ENCODE results near the gene ARRDC1.
A peak's percentile ranks its signal among the peaks of the same experiment; 100 is the strongest.
"Not testable (repeated sequence)": the region's sequence is repeated elsewhere in the genome, so short reads cannot be mapped to it uniquely, and the experiment has no call there.

The ARRDC1 gene, protein sequence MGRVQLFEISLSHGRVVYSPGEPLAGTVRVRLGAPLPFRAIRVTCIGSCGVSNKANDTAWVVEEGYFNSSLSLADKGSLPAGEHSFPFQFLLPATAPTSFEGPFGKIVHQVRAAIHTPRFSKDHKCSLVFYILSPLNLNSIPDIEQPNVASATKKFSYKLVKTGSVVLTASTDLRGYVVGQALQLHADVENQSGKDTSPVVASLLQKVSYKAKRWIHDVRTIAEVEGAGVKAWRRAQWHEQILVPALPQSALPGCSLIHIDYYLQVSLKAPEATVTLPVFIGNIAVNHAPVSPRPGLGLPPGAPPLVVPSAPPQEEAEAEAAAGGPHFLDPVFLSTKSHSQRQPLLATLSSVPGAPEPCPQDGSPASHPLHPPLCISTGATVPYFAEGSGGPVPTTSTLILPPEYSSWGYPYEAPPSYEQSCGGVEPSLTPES

GRCh38 chr9:137605121-137606004 is at the start of gene ARRDC1:
ARRDC1 (plus strand) TSS chr9:137605686; CDS start chr9:137605718, 32 bp downstream.
- peak within 1 kb of the TSS; percentile 100 for H3K27ac ChIP-seq
- no peak for TF ChIP-seq ZFX (IDR thresholded peaks at IDR 0.05; ENCODE audit: borderline replicate concordance)
- TF ChIP-seq, protein P1, sequence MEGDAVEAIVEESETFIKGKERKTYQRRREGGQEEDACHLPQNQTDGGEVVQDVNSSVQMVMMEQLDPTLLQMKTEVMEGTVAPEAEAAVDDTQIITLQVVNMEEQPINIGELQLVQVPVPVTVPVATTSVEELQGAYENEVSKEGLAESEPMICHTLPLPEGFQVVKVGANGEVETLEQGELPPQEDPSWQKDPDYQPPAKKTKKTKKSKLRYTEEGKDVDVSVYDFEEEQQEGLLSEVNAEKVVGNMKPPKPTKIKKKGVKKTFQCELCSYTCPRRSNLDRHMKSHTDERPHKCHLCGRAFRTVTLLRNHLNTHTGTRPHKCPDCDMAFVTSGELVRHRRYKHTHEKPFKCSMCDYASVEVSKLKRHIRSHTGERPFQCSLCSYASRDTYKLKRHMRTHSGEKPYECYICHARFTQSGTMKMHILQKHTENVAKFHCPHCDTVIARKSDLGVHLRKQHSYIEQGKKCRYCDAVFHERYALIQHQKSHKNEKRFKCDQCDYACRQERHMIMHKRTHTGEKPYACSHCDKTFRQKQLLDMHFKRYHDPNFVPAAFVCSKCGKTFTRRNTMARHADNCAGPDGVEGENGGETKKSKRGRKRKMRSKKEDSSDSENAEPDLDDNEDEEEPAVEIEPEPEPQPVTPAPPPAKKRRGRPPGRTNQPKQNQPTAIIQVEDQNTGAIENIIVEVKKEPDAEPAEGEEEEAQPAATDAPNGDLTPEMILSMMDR (IDR thresholded peaks at IDR 0.05) = no peak

DNA sequence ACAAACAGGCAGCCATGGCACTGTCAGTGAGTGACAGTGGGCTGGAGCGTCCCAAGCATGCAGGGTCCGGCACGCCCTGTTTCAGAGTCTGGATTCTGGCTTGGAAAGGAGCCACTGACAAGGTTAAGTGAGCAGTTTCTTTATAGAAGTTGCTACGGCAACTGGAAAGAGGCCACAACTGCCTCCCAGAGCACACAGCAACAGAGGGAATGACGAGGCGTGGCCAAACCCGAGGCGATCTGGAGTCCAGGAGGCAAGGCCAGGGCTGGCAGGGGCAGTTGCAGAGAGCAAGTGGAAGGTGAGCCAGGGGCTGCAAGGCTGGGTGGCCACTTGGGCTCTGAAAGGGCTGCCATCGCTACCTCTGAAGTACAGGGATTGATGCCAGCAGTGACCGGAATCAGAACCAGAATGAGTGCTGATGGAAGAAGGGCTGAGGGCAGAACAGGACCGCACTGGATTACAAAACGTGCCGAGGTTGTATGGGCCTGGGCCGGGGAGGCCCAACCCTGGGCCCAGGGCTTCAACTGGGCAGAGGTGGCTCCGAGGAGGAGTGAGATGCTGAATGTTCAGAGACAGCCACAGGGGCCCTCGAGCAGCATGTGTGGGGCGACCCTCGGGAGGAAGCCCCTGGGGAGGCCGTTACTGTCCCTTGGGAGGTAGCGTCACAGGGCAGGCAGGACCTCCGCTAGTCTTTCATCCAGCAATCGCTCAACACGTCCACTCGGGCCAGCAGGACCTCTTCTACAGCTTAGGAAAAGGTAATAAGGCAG is 49.2 kb upstream of the ARRDC1 start:
- TF ChIP-seq, protein P1 (IDR thresholded peaks at IDR 0.05) = no peak
- no peak for TF ChIP-seq ZFX (IDR thresholded peaks at IDR 0.05; ENCODE audit: borderline replicate concordance)
- H3K27ac ChIP-seq = peak overlapping the region; percentile 93

GRCh38 chr9:137558127-137558526 is 47.4 kb upstream of the ARRDC1 start:
- TF ChIP-seq, protein P1 (IDR thresholded peaks at IDR 0.05) = no peak
- no peak for TF ChIP-seq ZFX (IDR thresholded peaks at IDR 0.05; ENCODE audit: borderline replicate concordance)
- no peak overlapping the region for H3K27ac ChIP-seq

DNA sequence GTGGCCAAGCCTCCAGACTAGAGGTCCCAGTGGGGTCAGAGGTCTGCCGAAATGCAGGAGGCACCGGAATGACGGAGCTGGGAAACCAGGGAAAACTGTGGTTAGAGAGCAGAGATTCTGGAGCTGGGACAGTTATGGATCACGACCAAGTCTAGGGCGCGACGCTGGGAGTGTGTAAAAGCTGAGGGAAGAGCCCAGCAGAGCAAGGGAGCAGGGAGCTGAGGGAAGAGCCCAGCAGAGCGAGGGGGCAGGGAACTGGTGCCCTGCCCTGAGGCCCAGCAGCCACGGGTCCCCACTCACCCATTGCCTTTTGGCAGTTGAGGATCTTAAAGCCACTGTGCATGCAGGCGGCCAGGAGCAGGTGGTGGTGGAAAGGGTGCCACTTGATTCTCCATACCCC is 41.4 kb upstream of the ARRDC1 start:
- TF ChIP-seq ZFX (IDR thresholded peaks at IDR 0.05; ENCODE audit: borderline replicate concordance) = no peak
- TF ChIP-seq, protein P1 (IDR thresholded peaks at IDR 0.05) = no peak
- no peak overlapping the region for H3K27ac ChIP-seq

DNA sequence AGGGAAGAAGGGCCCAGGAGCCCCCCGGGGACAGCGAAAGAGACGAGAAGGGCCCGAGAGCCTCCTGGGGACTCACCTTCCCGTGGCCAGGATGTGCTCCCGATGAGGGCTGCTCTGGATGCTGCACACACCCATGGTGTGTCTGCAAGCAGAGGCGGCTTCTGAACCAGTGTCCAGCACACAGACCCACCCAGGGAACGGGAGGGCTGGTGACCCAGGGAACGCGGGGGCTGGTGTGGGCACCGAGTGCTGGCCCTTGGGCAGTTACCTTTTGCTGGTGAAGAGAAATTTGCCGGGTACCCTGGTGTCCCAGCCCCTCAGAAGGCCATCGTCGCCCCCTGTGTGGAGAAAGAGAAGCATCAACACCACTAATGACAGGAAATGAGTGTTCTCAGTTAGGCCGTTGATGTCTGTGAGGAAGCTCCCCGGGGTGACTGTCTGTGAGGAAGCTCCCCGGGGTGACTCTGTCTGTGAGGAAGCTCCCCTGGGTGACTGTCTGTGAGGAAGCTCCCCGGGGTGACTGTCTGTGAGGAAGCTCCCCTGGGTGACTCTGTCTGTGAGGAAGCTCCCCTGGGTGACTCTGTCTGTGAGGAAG is 40.6 kb upstream of the ARRDC1 start:
- no peak overlapping the region for H3K27ac ChIP-seq
- TF ChIP-seq ZFX (IDR thresholded peaks at IDR 0.05; ENCODE audit: borderline replicate concordance) = no peak
- TF ChIP-seq, protein P1 (IDR thresholded peaks at IDR 0.05) = no peak

- H3K27ac ChIP-seq = not testable (repeated sequence)
Observed at GRCh38 chr9:137568445-137568844, 37.0 kb upstream of the ARRDC1 start.
